ENCODE measurements around the gene VAMP2.

VAMP2 gene

GRCh38 chr17:8153525-8153956 lies 9.2 kb downstream of the VAMP2 start:
- H3K4me3 Mint-ChIP-seq, result peak overlapping the region; percentile 54
- H3K9me3 Mint-ChIP-seq, result no peaks in the 10 kb centered on the region
- peak overlapping the region; percentile 96 for H3K27ac Mint-ChIP-seq
- H3K4me1 Mint-ChIP-seq, result peaks cover 12% of the 10 kb centered on the region
- no peak for TF ChIP-seq CTCF (IDR thresholded peaks at IDR 0.05)
- peaks cover 5% of the 10 kb centered on the region for H3K36me3 Mint-ChIP-seq (ENCODE audit: low read depth)
- no peak for DNase-seq
- H3K27me3 Mint-ChIP-seq (ENCODE audit: low read depth, poor library complexity), result peaks cover 2% of the 10 kb centered on the region

GRCh38 chr17:8153031-8153451 lies 9.7 kb downstream of the VAMP2 start:
- no peak for DNase-seq
- Mint-ChIP-seq H3K4me1 (peaks cover 12% of the 10 kb centered on the region), H3K9me3 (no peaks in the 10 kb centered on the region), H3K27me3 (ENCODE audit: low read depth, poor library complexity) (no peaks in the 10 kb centered on the region), H3K27ac (peak overlapping the region; percentile 96), H3K36me3 (ENCODE audit: low read depth) (peaks cover 10% of the 10 kb centered on the region), H3K4me3 (peak overlapping the region; percentile 96)
- TF ChIP-seq CTCF (IDR thresholded peaks at IDR 0.05), result no peak

- Mint-ChIP-seq H3K4me3 (peak within 1 kb of the TSS; percentile 96), H3K27ac (peak within 1 kb of the TSS; percentile 98), H3K36me3 (ENCODE audit: low read depth) (peaks cover 17% of the 10 kb centered on the region), H3K4me1 (peaks cover 12% of the 10 kb centered on the region), H3K27me3 (ENCODE audit: low read depth, poor library complexity) (no peaks in the 10 kb centered on the region), H3K9me3 (no peaks in the 10 kb centered on the region)
- no peak for TF ChIP-seq CTCF (IDR thresholded peaks at IDR 0.05)
- DNase-seq, result peak; percentile 94
Observed at GRCh38 chr17:8152112-8152775, 10.5 kb downstream of the VAMP2 start, which contains the start of gene PER1. TSS of gene PER1 (minus strand) at chr17:8152404. CDS start at chr17:8150706, 1,698 bp downstream.

GRCh38 chr17:8151641-8152111 lies 11.1 kb downstream of the VAMP2 start:
- TF ChIP-seq CTCF (IDR thresholded peaks at IDR 0.05), result no peak
- peak; percentile 52 for DNase-seq
- H3K27ac Mint-ChIP-seq, result peak overlapping the region; percentile 98
- peaks cover 12% of the 10 kb centered on the region for H3K4me1 Mint-ChIP-seq
- no peaks in the 10 kb centered on the region for H3K9me3 Mint-ChIP-seq
- peak overlapping the region; percentile 96 for H3K4me3 Mint-ChIP-seq
- H3K36me3 Mint-ChIP-seq (ENCODE audit: low read depth), result peaks cover 20% of the 10 kb centered on the region
- no peaks in the 10 kb centered on the region for H3K27me3 Mint-ChIP-seq (ENCODE audit: low read depth, poor library complexity)

GRCh38 chr17:8151120-8151640 lies 11.6 kb downstream of the VAMP2 start:
- H3K4me3 Mint-ChIP-seq, result peak overlapping the region; percentile 96
- no peaks in the 10 kb centered on the region for H3K27me3 Mint-ChIP-seq (ENCODE audit: low read depth, poor library complexity)
- TF ChIP-seq CTCF (IDR thresholded peaks at IDR 0.05), result no peak
- peak overlapping the region; percentile 98 for H3K27ac Mint-ChIP-seq
- peaks cover 12% of the 10 kb centered on the region for H3K4me1 Mint-ChIP-seq
- no peaks in the 10 kb centered on the region for H3K9me3 Mint-ChIP-seq
- peak; percentile 85 for DNase-seq
- H3K36me3 Mint-ChIP-seq (ENCODE audit: low read depth), result peaks cover 25% of the 10 kb centered on the region
